ENCODE results near the gene RPS6KA2. TPM values are rescaled to one million over a fixed set of nuclear protein-coding genes. Genes with fewer than 3 reads are reported as not detected.

RPS6KA2 gene
- total RNA-seq, 1 donor from 2014 or later: 37.5 TPM

DNA sequence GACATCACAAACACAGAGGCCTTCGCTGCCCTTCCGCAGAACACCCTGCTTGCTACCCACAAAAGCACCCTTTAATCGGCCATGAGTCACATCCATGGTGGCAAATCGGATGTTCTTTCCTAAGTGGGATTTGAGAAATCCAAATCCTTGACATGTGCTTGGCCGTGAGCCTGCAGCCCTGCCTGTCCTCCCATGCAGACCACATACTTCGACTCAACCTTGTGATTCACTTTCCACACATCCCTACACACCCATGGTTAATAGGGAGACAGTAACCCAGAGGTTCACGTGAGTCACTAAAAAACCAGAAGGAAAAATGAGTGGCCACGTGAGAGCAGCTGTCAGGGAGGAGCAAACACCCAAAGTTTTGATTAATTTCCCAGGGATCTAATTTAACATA, 59.9 kb downstream of the RPS6KA2 start:
- Mint-ChIP-seq H3K27me3 (no peaks in the 10 kb centered on the region), H3K36me3 (ENCODE audit: insufficient read depth) (peaks cover 3% of the 10 kb centered on the region)
- no peak for DNase-seq (ENCODE audit: low spot score, unreplicated experiment)

DNA sequence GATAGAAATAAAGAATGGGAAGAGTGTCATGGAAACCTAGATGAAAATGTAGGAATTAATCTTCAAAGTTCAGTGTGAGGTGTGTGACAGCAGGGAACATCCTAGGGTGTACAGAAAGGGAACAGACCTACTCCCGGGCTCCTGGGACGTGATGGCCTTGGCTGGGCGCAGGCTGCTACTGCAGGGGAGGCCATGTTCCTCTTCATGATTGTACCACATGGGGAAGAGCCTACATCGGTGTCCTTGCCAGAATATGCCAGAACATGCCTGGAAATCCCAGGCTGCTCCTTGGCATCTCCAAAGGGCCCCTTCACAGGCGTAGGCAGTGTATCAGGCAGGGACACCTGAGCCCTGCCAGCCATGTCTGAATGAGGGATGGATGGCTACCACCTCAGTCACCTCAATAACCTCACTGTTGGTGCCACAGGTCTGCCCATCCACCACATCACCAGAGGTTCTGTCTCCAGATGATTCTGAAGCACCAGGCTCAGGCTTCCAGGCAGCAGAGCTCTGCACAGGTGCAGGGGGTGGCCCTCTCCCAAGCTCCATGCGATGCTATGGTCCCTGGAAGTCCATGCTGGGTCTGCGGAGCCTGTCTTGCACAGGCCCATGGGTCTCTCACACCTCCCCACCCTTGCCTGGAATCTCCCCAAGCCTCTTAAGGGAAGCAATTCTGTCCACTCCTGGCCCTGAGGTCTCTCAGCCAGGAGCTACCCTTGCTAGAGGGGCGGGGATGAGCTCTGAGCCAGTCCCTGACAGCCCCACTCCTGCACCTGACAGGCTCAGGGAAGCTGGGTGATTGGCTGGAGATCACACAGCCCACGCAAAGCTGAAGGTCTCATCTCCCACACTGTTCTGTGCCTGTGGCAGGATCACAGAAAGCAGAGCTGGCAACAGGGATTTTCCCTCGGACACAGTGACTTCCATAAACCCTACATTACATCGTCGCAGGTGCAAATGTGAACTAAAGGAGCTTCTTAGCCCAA, 60.7 kb downstream of the RPS6KA2 start:
- peak overlapping the region; percentile 11 for H3K27ac Mint-ChIP-seq
- H3K9me3 Mint-ChIP-seq (ENCODE audit: low read depth): no peaks in the 10 kb centered on the region
- no peak overlapping the region for H3K4me3 Mint-ChIP-seq (ENCODE audit: low read depth)
- H3K36me3 Mint-ChIP-seq (ENCODE audit: insufficient read depth): peaks cover 3% of the 10 kb centered on the region
- TF ChIP-seq, protein P1, sequence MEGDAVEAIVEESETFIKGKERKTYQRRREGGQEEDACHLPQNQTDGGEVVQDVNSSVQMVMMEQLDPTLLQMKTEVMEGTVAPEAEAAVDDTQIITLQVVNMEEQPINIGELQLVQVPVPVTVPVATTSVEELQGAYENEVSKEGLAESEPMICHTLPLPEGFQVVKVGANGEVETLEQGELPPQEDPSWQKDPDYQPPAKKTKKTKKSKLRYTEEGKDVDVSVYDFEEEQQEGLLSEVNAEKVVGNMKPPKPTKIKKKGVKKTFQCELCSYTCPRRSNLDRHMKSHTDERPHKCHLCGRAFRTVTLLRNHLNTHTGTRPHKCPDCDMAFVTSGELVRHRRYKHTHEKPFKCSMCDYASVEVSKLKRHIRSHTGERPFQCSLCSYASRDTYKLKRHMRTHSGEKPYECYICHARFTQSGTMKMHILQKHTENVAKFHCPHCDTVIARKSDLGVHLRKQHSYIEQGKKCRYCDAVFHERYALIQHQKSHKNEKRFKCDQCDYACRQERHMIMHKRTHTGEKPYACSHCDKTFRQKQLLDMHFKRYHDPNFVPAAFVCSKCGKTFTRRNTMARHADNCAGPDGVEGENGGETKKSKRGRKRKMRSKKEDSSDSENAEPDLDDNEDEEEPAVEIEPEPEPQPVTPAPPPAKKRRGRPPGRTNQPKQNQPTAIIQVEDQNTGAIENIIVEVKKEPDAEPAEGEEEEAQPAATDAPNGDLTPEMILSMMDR (IDR thresholded peaks at IDR 0.05; ENCODE audit: unreplicated experiment): no peak
- H3K4me1 Mint-ChIP-seq (ENCODE audit: low read depth): peaks cover 4% of the 10 kb centered on the region
- DNase-seq (ENCODE audit: low spot score, unreplicated experiment): no peak
- no peaks in the 10 kb centered on the region for H3K27me3 Mint-ChIP-seq

More for the DNA sequence above, 59.9 kb downstream of the RPS6KA2 start:
- Mint-ChIP-seq H3K9me3 (ENCODE audit: low read depth) (no peaks in the 10 kb centered on the region), H3K4me1 (ENCODE audit: low read depth) (peaks cover 5% of the 10 kb centered on the region), H3K4me3 (ENCODE audit: low read depth) (no peak overlapping the region), H3K27ac (peak overlapping the region; percentile 12)
- TF ChIP-seq, protein P1 (IDR thresholded peaks at IDR 0.05; ENCODE audit: unreplicated experiment): no peak

DNA sequence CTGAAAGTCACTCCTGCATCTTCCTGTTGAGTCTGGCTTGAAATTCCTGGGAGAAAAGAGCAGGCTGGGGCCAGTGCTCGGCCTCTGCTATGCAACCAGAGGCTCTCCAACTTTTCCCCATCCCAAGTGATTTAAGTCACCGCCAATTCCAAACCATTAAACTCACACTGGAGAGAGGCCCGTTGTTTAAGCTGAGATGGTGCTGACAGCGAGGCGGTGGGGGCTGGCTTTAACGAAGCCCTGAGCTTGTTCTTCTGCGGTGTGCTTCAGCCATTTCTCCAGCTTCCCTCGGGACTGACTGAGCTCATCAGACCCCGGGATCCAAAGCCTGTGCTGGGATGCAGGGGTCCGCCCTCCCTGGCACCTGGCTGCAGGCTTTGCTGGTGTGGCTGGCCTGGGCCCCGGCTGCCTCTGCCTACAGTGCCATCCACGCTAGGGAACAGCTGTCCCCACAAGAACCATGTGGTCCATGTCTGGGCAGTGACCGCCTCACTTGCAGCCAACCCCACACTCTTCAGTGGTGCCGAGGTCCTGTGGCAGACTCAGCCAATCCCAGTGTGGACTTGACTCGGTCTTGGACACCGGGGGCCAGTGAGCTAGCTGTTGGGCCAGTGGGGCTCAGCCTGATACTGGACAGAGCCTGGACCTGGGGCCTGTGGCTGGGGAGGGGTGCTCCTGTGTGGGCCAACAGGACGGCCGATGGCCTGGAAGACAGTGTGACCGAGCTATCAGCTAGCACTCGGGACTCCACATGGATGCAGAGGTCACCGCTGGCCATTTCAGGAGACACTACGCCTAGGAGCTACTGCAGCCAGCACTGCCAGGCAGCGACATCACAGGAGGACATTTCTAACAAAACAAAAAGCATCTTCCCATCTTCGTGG, 61.7 kb downstream of the RPS6KA2 start:
- H3K4me3 Mint-ChIP-seq (ENCODE audit: low read depth): no peak overlapping the region
- DNase-seq (ENCODE audit: low spot score, unreplicated experiment): no peak
- H3K27ac Mint-ChIP-seq: no peak overlapping the region
- peaks cover 5% of the 10 kb centered on the region for H3K36me3 Mint-ChIP-seq (ENCODE audit: insufficient read depth)
- no peaks in the 10 kb centered on the region for H3K9me3 Mint-ChIP-seq (ENCODE audit: low read depth)
- TF ChIP-seq, protein P1 (IDR thresholded peaks at IDR 0.05; ENCODE audit: unreplicated experiment): no peak
- H3K4me1 Mint-ChIP-seq (ENCODE audit: low read depth): no peaks in the 10 kb centered on the region
- no peaks in the 10 kb centered on the region for H3K27me3 Mint-ChIP-seq

DNA sequence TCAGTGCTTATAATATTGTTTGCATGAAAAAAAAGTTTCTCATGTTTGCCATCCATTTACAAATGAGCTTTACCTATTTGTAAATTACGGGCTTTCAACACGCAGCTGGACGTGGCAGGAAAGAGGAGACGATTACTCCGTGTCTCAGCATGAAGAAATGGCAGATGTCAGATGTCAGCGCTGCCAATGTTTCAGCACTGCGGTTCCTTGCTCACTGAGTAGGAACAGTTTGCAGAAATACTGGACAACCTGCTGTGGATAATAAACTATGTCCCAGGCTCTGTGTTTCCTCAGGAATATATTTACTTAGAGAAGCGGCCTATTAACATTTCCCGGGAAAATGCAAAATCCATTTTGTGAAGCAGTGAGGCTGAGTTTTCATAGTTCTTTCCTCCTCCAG, 63.2 kb downstream of the RPS6KA2 start:
- H3K4me3 Mint-ChIP-seq (ENCODE audit: low read depth): no peak overlapping the region

More for the DNA sequence above, 63.2 kb downstream of the RPS6KA2 start:
- Mint-ChIP-seq H3K4me1 (ENCODE audit: low read depth) (no peaks in the 10 kb centered on the region), H3K36me3 (ENCODE audit: insufficient read depth) (peaks cover 11% of the 10 kb centered on the region), H3K27ac (no peak overlapping the region), H3K9me3 (ENCODE audit: low read depth) (peaks cover 9% of the 10 kb centered on the region), H3K27me3 (no peaks in the 10 kb centered on the region)
- no peak for DNase-seq (ENCODE audit: low spot score, unreplicated experiment)
- TF ChIP-seq, protein P1 (IDR thresholded peaks at IDR 0.05; ENCODE audit: unreplicated experiment): no peak
